ENCODE measurements around the gene SDHC.

DNA sequence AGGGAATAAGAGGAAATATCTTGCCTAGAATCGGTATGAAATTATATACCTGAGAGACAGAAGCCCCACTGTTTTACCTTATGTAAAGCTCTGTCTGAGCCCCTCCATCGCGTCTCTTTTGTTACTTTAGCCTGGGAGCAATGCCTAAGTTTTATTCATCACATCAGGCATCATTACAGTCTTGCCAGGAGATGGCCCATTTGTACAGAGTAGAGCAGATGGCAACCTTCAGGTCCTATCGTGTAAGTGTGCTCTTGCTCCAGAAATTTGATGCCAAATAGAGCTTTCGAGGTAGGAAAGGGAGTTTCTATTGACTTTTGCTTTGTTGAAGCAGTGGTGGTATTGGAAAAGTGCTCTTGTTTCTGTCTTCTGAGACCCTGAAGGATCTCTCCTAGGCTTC lies 28.6 kb downstream of the SDHC start:
- no peak for TF ChIP-seq CREB1 (IDR thresholded peaks at IDR 0.05)
- TF ChIP-seq CEBPB (IDR thresholded peaks at IDR 0.05; ENCODE audit: low read depth, low read length): no peak
- TF ChIP-seq TCF12 (IDR thresholded peaks at IDR 0.05; ENCODE audit: low read depth, low read length): no peak
- TF ChIP-seq SP2 (IDR thresholded peaks at IDR 0.05; ENCODE audit: low read length): no peak
- TF ChIP-seq EP300 (IDR thresholded peaks at IDR 0.05; ENCODE audit: borderline replicate concordance in 1 of 2, low read depth in 2 of 2, low read length in 2 of 2): no peak
- no peak for TF ChIP-seq CTCF (IDR thresholded peaks at IDR 0.05; ENCODE audit: control extremely low read depth in 1 of 3, insufficient read depth in 1 of 3, low read depth in 1 of 3, low read length in 3 of 3)
- TF ChIP-seq BRCA1 (IDR thresholded peaks at IDR 0.05; ENCODE audit: low read depth, low read length): no peak
- no peak for TF ChIP-seq EZH2 (IDR thresholded peaks at IDR 0.05; ENCODE audit: low read depth, low read length, severe bottlenecking)
- no peak for TF ChIP-seq RAD21 (IDR thresholded peaks at IDR 0.05 in 1 of 2, conservative IDR thresholded peaks at IDR 0.05 in 1 of 2; ENCODE audit: low read depth in 2 of 2, low read length in 2 of 2)
- TF ChIP-seq POLR2A (IDR thresholded peaks at IDR 0.05; ENCODE audit: control extremely low read depth in 1 of 2, low read depth in 2 of 2, low read length in 2 of 2): no peak
- TF ChIP-seq CHD1 (IDR thresholded peaks at IDR 0.05; ENCODE audit: low read depth, low read length): no peak
- no peak for TF ChIP-seq EGR1 (IDR thresholded peaks at IDR 0.05; ENCODE audit: borderline replicate concordance, low read depth, low read length)
- no peak for TF ChIP-seq TEAD4 (IDR thresholded peaks at IDR 0.05; ENCODE audit: low read depth, low read length)

All from H1 (cell line).